ENCODE data around the gene ALG10. TPM values are rescaled to one million over a fixed set of nuclear protein-coding genes. Genes with fewer than 3 reads are reported as not detected.

ALG10 gene
- polyA plus RNA-seq, 1 of the 3 experiments (the other 2 are of a cell fraction) = 2.3 TPM

DNA sequence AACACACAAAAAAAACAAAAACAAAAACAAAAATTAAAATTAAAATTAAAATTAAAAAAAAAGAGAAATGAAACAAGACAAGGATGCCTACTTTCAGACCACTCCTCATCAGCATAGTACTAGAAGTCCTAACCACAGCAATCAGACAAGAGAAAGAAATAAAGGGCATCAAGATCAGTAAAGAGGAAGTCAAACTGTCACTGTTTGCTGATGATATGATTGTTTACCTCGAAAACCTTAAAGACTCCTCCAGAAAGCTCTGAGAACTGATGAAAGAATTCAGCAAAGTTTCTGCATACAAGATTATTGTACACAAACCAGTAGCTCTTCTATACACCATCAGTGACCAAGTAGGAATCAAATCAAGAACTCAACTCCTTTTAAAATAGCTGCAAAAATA is 29.2 kb downstream of the ALG10 start:
- H3K36me3 ChIP-seq (replicated peaks in 1 of 2; ENCODE audit: control insufficient read depth in 1 of 2, insufficient read depth in 2 of 2, low read length in 1 of 2) = no peaks in the 10 kb centered on the region
- H3K9ac ChIP-seq = no peak overlapping the region
- H3K9me3 ChIP-seq = no peaks in the 10 kb centered on the region
- WGBS (ENCODE audit: low lambda C conversion rate) = 0% methylated on average over 1 of the region's 1 CpG
- H3K4me1 ChIP-seq (ENCODE audit: control insufficient read depth in 1 of 2, insufficient read depth in 2 of 2, low read depth in 1 of 2, low read length in 1 of 2) = no peaks in the 10 kb centered on the region
- no peaks in the 10 kb centered on the region for H3K9me2 ChIP-seq
- H3K4me3 ChIP-seq (ENCODE audit: low read depth in 2 of 2, low read length in 1 of 2) = no peak overlapping the region
- H3K4me2 ChIP-seq = no peak overlapping the region
- no peaks in the 10 kb centered on the region for H3K79me2 ChIP-seq (ENCODE audit: insufficient read depth)
- no peak overlapping the region for H2AFZ ChIP-seq (ENCODE audit: low read depth)
- CTCF ChIA-PET = no interaction called here
- no peak overlapping the region for H3K27ac ChIP-seq (ENCODE audit: low read depth in 2 of 2, low read length in 1 of 2)
- no peaks in the 10 kb centered on the region for H3F3A ChIP-seq (replicated peaks; ENCODE audit: insufficient read depth)
- POLR2A ChIA-PET = no interaction called here
- H4K20me1 ChIP-seq (ENCODE audit: insufficient read depth) = no peaks in the 10 kb centered on the region
- TF ChIP-seq, protein P1, sequence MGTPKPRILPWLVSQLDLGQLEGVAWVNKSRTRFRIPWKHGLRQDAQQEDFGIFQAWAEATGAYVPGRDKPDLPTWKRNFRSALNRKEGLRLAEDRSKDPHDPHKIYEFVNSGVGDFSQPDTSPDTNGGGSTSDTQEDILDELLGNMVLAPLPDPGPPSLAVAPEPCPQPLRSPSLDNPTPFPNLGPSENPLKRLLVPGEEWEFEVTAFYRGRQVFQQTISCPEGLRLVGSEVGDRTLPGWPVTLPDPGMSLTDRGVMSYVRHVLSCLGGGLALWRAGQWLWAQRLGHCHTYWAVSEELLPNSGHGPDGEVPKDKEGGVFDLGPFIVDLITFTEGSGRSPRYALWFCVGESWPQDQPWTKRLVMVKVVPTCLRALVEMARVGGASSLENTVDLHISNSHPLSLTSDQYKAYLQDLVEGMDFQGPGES (IDR thresholded peaks at IDR 0.05; ENCODE audit: low read depth, low read length) = no peak
- no peak for TF ChIP-seq TCF12 (IDR thresholded peaks at IDR 0.05)
- TF ChIP-seq MXI1 (IDR thresholded peaks at IDR 0.05; ENCODE audit: low read depth, low read length) = no peak
- no peak for TF ChIP-seq RXRA (IDR thresholded peaks at IDR 0.05; ENCODE audit: borderline replicate concordance, low read depth)
- no peak for TF ChIP-seq RFX5 (IDR thresholded peaks at IDR 0.05; ENCODE audit: low read length)
- TF ChIP-seq, protein P2, sequence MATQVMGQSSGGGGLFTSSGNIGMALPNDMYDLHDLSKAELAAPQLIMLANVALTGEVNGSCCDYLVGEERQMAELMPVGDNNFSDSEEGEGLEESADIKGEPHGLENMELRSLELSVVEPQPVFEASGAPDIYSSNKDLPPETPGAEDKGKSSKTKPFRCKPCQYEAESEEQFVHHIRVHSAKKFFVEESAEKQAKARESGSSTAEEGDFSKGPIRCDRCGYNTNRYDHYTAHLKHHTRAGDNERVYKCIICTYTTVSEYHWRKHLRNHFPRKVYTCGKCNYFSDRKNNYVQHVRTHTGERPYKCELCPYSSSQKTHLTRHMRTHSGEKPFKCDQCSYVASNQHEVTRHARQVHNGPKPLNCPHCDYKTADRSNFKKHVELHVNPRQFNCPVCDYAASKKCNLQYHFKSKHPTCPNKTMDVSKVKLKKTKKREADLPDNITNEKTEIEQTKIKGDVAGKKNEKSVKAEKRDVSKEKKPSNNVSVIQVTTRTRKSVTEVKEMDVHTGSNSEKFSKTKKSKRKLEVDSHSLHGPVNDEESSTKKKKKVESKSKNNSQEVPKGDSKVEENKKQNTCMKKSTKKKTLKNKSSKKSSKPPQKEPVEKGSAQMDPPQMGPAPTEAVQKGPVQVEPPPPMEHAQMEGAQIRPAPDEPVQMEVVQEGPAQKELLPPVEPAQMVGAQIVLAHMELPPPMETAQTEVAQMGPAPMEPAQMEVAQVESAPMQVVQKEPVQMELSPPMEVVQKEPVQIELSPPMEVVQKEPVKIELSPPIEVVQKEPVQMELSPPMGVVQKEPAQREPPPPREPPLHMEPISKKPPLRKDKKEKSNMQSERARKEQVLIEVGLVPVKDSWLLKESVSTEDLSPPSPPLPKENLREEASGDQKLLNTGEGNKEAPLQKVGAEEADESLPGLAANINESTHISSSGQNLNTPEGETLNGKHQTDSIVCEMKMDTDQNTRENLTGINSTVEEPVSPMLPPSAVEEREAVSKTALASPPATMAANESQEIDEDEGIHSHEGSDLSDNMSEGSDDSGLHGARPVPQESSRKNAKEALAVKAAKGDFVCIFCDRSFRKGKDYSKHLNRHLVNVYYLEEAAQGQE (IDR thresholded peaks at IDR 0.05; ENCODE audit: low read depth, low read length) = no peak
- no peak for DNase-seq
- no peaks in the 10 kb centered on the region for H3K27me3 ChIP-seq (ENCODE audit: insufficient read depth)

DNA sequence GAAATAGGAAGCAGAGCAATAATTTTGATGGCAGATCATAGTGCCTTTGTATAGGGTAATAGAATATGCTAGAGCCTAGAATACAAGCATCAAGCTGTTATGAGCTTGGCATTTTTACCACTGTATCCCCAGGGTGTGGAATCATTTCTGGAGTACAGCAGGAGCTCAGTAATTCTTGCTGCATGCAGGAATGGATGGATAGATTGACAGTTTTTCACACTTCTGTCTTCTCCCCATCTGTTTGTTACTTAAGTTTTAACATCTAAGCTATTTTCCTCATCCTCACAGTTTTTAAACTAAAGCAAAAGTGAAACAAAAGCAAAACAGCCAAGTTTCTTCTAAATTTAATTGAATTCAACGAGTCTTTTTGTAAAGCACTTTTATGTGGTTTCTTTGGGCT is 32.6 kb downstream of the ALG10 start:
- no peak for DNase-seq
- H3K4me3 ChIP-seq (ENCODE audit: low read depth in 2 of 2, low read length in 1 of 2) = no peak overlapping the region
- H3K9me2 ChIP-seq = no peaks in the 10 kb centered on the region
- no peaks in the 10 kb centered on the region for H3K9me3 ChIP-seq
- H3F3A ChIP-seq (replicated peaks; ENCODE audit: insufficient read depth) = no peaks in the 10 kb centered on the region
- POLR2A ChIA-PET = no interaction called here
- no peaks in the 10 kb centered on the region for H3K4me1 ChIP-seq (ENCODE audit: control insufficient read depth in 1 of 2, insufficient read depth in 2 of 2, low read depth in 1 of 2, low read length in 1 of 2)
- H3K79me2 ChIP-seq (ENCODE audit: insufficient read depth) = no peaks in the 10 kb centered on the region
- no peak overlapping the region for H3K4me2 ChIP-seq
- TF ChIP-seq, protein P3, sequence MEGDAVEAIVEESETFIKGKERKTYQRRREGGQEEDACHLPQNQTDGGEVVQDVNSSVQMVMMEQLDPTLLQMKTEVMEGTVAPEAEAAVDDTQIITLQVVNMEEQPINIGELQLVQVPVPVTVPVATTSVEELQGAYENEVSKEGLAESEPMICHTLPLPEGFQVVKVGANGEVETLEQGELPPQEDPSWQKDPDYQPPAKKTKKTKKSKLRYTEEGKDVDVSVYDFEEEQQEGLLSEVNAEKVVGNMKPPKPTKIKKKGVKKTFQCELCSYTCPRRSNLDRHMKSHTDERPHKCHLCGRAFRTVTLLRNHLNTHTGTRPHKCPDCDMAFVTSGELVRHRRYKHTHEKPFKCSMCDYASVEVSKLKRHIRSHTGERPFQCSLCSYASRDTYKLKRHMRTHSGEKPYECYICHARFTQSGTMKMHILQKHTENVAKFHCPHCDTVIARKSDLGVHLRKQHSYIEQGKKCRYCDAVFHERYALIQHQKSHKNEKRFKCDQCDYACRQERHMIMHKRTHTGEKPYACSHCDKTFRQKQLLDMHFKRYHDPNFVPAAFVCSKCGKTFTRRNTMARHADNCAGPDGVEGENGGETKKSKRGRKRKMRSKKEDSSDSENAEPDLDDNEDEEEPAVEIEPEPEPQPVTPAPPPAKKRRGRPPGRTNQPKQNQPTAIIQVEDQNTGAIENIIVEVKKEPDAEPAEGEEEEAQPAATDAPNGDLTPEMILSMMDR (IDR thresholded peaks at IDR 0.05) = no peak
- CTCF ChIA-PET = interaction anchor here (1.0 kb wide), 1 partner anchor 16 kb away, joined by 3 read pairs; no protein-coding TSS in a partner anchor
- no peak overlapping the region for H3K9ac ChIP-seq
- WGBS (ENCODE audit: low lambda C conversion rate) = 3% methylated on average over 1 of the region's 1 CpG
- no peaks in the 10 kb centered on the region for H3K36me3 ChIP-seq (replicated peaks in 1 of 2; ENCODE audit: control insufficient read depth in 1 of 2, insufficient read depth in 2 of 2, low read length in 1 of 2)
- H3K27me3 ChIP-seq (ENCODE audit: insufficient read depth) = no peaks in the 10 kb centered on the region
- no peak overlapping the region for H3K27ac ChIP-seq (ENCODE audit: low read depth in 2 of 2, low read length in 1 of 2)
- no peaks in the 10 kb centered on the region for H4K20me1 ChIP-seq (ENCODE audit: insufficient read depth)
- no peak overlapping the region for H2AFZ ChIP-seq (ENCODE audit: low read depth)

Small RNAs within 50 kb of the gene (small RNA-seq; reads per million reads assigned to genes)
- gene RF00019 = 0 reads per million in 7 experiments

Data from SK-N-SH (cell line).